Panc1 (cell line): ENCODE measurements around the gene CA10. TPM values are rescaled to one million over a fixed set of nuclear protein-coding genes. Genes with fewer than 3 reads are reported as not detected.

ENCODE experiments used
- ATAC-seq: fragments of 200-7000 bp; cut with Tn5 transposase; 2 replicates; pipeline ENCODE4 v1.9.1; 2020; ENCODE audit warnings: mild to moderate bottlenecking, moderate library complexity
- BruUV-seq: library from RNA; stranded (reverse); fragments of 400-500 nt; replicated peaks from 2 replicates; lab custom pipeline; 2021; lab: Mats Ljungman, UMichigan
- CTCF ChIA-PET: fragments of 300-600 bp; sonication (Branson Sonifier 250); formaldehyde crosslinking; loops from one replicate; lab custom pipeline; 2022; ENCODE audit warnings: antibody characterized with exemption; lab: Charles Lee
- POLR2A ChIA-PET: fragments of 300-600 bp; sonication (Branson Sonifier 250); formaldehyde crosslinking; loops from one replicate; lab custom pipeline; 2022; ENCODE audit warnings: antibody characterized with exemption; lab: Charles Lee
- DNase-seq: peaks from one replicate; pipeline ENCODE4 v3.0.0-alpha.2; 2010; ENCODE audit warnings: low read depth, low spot score
- H3K27ac ChIP-seq: 2 replicates; pipeline ENCODE4 v1.5.1; 2011; ENCODE audit warnings: mild to moderate bottlenecking, low read length, inconsistent platforms
- H3K27me3 ChIP-seq: fragments of 200-500 bp; sonication (Bioruptor generic); 2 replicates; pipeline ENCODE4 v1.6.0; 2014; ENCODE audit warnings: low read length, inconsistent platforms; ENCODE audit not compliant: control insufficient read depth, insufficient read depth
- H3K36me3 ChIP-seq: fragments of 200-500 bp; sonication (Bioruptor generic); 2 replicates; pipeline ENCODE4 v1.5.1; 2014; ENCODE audit warnings: inconsistent platforms, mild to moderate bottlenecking, low read length, moderate library complexity; ENCODE audit not compliant: control insufficient read depth, insufficient read depth
- H3K4me1 ChIP-seq: 2 replicates; pipeline ENCODE4 v1.5.1; 2011; ENCODE audit warnings: inconsistent platforms, mild to moderate bottlenecking, low read length, moderate library complexity; ENCODE audit not compliant: control insufficient read depth, insufficient read depth
- H3K4me3 ChIP-seq, 2 experiments: 2 replicates each; pipeline ENCODE4 v1.5.1; 2011 to 2012; ENCODE audit warnings: low read depth in 2 of 2, low read length in 2 of 2, mild to moderate bottlenecking in 2 of 2, inconsistent platforms in 1 of 2, moderate library complexity in 1 of 2
- H3K9me3 ChIP-seq: fragments of 200-500 bp; sonication (Bioruptor generic); 2 replicates; pipeline ENCODE4 v1.5.1; 2014; ENCODE audit warnings: low read depth, mild to moderate bottlenecking, inconsistent platforms, low read length, moderate library complexity; ENCODE audit not compliant: control insufficient read depth, insufficient read depth
- CTCF ChIP-seq: fragments of 450-650 bp; IDR thresholded peaks from 2 replicates; pipeline ENCODE4 v1.5.1; 2017; ENCODE audit warnings: mild to moderate bottlenecking
- POLR2AphosphoS5 ChIP-seq: IDR thresholded peaks from 2 replicates; pipeline ENCODE4 v1.6.1; 2012; ENCODE audit warnings: mild to moderate bottlenecking, low read depth, low read length, moderate library complexity
- REST ChIP-seq, 2 experiments: IDR thresholded peaks; 2 replicates each; pipeline ENCODE4 v1.6.1; 2011 to 2012; ENCODE audit warnings: low read depth in 2 of 2, control low read depth in 1 of 2, low read length in 1 of 2, mild to moderate bottlenecking in 1 of 2, moderate library complexity in 1 of 2; ENCODE audit not compliant: insufficient read depth in 1 of 2
- SIN3A ChIP-seq: IDR thresholded peaks from 2 replicates; pipeline ENCODE4 v1.6.1; 2012; ENCODE audit warnings: low read depth, mild to moderate bottlenecking, low read length, moderate library complexity, borderline replicate concordance; ENCODE audit not compliant: insufficient read depth
- TCF7L2 ChIP-seq: IDR thresholded peaks from 2 replicates; pipeline ENCODE4 v1.6.1; 2011; ENCODE audit warnings: mild to moderate bottlenecking, low read depth, low read length, inconsistent platforms
- in situ Hi-C: cut with HindIII; loops from 2 replicates; pipeline ENCODE4 v1.10.0; 2016; ENCODE audit warnings: low sequenced_read_pairs, low pct_unique_long_range_greater_than_20kb
- intact Hi-C: fragments of 100-400 bp; cut with micrococcal nuclease; formaldehyde crosslinking; loops from one replicate; pipeline ENCODE4 v1.10.0; 2022; ENCODE audit not compliant: unreplicated experiment
- total RNA-seq: library from RNA; stranded (reverse); gene quantifications from one replicate; pipeline ENCODE4 v1.2.1, GENCODE V29; 2021; ENCODE audit not compliant: unreplicated experiment

The CA10 gene
- total RNA-seq, 1 experiment from 2014 or later: not detected

DNA sequence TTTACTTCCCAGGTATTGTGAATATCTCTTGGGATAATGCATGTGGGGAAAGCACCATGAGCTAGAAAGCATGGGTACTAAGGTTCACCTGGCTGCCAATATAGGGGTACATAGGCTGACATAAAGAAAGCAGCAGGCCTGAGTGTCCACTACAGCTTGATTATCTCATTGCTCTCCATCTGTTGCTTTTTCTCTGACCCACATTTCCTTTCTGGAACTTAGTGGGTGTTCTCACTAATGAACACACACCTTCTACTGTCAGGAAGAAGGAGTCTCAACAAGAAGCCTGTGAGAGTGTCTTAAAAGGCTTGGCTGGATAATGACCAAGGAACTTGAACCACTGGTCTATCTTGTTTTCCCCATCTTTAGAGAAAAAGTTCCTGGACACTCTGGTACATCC lies 62.5 kb downstream of the CA10 start:
- Histone ChIP-seq H3K27ac (no peak overlapping the region), H3K4me3 (no peak overlapping the region), H3K27me3 (no peaks in the 10 kb centered on the region), H3K9me3 (no peaks in the 10 kb centered on the region), H3K36me3 (no peaks in the 10 kb centered on the region), H3K4me1 (no peaks in the 10 kb centered on the region)
- DNase-seq (no peak), ATAC-seq (no peak)
- intact Hi-C loops: no loop called here
- no peak for TF ChIP-seq SIN3A
- no peak for TF ChIP-seq TCF7L2
- no peak for TF ChIP-seq CTCF
- no peak for TF ChIP-seq REST (IDR thresholded peaks at IDR 0.05; ENCODE audit: insufficient read depth in 1 of 2, low read depth in 2 of 2, low read length in 1 of 2)
- ChIA-PET CTCF (no interaction called here), POLR2A (no interaction called here)
- no TSS peak for BruUV-seq
- in situ Hi-C loops: no loop called here

GRCh38 chr17:52084176-52084575 lies 74.3 kb downstream of the CA10 start:
- ChIA-PET POLR2A (no interaction called here), CTCF (interaction anchor here (0.6 kb wide), 1 partner anchor 125 kb away, joined by 8 read pairs; no protein-coding TSS in a partner anchor)
- Histone ChIP-seq H3K27me3 (no peaks in the 10 kb centered on the region), H3K36me3 (no peaks in the 10 kb centered on the region), H3K4me1 (no peaks in the 10 kb centered on the region), H3K27ac (no peak overlapping the region), H3K4me3 (no peak overlapping the region), H3K9me3 (no peaks in the 10 kb centered on the region)
- no peak for ATAC-seq
- no TSS peak for BruUV-seq
- intact Hi-C loops: no loop called here
- no peak for TF ChIP-seq SIN3A
- TF ChIP-seq CTCF: no peak
- TF ChIP-seq POLR2AphosphoS5: no peak
- TF ChIP-seq TCF7L2: no peak
- TF ChIP-seq REST (IDR thresholded peaks at IDR 0.05; ENCODE audit: insufficient read depth in 1 of 2, low read depth in 2 of 2, low read length in 1 of 2): no peak
- in situ Hi-C loops: no loop called here
- DNase-seq: no peak
